Heart left ventricle (tissue), 16 donors: ENCODE measurements around the gene TSACC. TPM values are rescaled to one million over a fixed set of nuclear protein-coding genes. Genes with fewer than 3 reads are reported as not detected.

Experiments
- ATAC-seq, 4 donors: fragments of 200-7000 bp; cut with Tn5 transposase; one replicate each; pipeline ENCODE4 v1.9.1; 2020 to 2022; ENCODE audit warnings: moderate library complexity in 4 of 4, mild to moderate bottlenecking in 3 of 4, moderate number of reproducible peaks in 1 of 4
- DNase-seq, 5 donors: peaks; one replicate each; pipeline ENCODE4 v3.0.0-alpha.2; 2020
- H3K27ac ChIP-seq, 12 donors: fragments of 200-600 bp; sonication (generic) in 4 of 12; one replicate each; pipeline versions ENCODE4 v1.5.0 to v1.8.0; 2016 to 2022; ENCODE audit warnings: mild to moderate bottlenecking in 2 of 12
- H3K27me3 ChIP-seq, 9 donors: fragments of 200-600 bp; sonication (generic) in 2 of 9; one replicate each; pipeline versions ENCODE4 v1.5.1 to v1.8.0; 2016 to 2022; ENCODE audit warnings: mild to moderate bottlenecking in 3 of 9
- H3K36me3 ChIP-seq, 9 donors: fragments of 200-600 bp; sonication (generic) in 2 of 9; one replicate each; pipeline versions ENCODE4 v1.5.0 to v1.8.0; 2018 to 2022; ENCODE audit warnings: mild to moderate bottlenecking in 2 of 9
- H3K4me1 ChIP-seq, 12 donors: fragments of 200-600 bp; sonication (generic) in 4 of 12; one replicate each; pipeline versions ENCODE4 v1.5.0 to v1.8.0; 2016 to 2022; ENCODE audit warnings: mild to moderate bottlenecking in 3 of 12
- H3K4me3 ChIP-seq, 12 donors: fragments of 200-600 bp; sonication (generic) in 4 of 12; one replicate each; pipeline versions ENCODE4 v1.5.0 to v1.8.0; 2017 to 2022; ENCODE audit warnings: mild to moderate bottlenecking in 9 of 12, moderate library complexity in 4 of 12
- H3K9me3 ChIP-seq, 12 donors: fragments of 200-600 bp; sonication (generic) in 4 of 12; one replicate each; pipeline versions ENCODE4 v1.5.0 to v1.8.0; 2016 to 2022; ENCODE audit warnings: mild to moderate bottlenecking in 1 of 12
- CTCF ChIP-seq, 12 donors: fragments of 200-600 bp; sonication (generic) in 4 of 12; IDR thresholded peaks; one replicate each; pipeline versions ENCODE4 v1.5.0 to v1.8.0; 2018 to 2022; ENCODE audit warnings: antibody characterized with exemption in 12 of 12, mild to moderate bottlenecking in 5 of 12
- POLR2A ChIP-seq, 2 donors: fragments of 450-650 bp; IDR thresholded peaks; one replicate each; pipeline ENCODE4 v1.6.1; 2017; ENCODE audit warnings: antibody characterized with exemption in 2 of 2, mild to moderate bottlenecking in 2 of 2, moderate library complexity in 2 of 2
- WGBS, 4 donors: extraction: QIAGEN DNeasy Blood & Tissue Kit in 2 of 4; methylation state at CpG; one replicate each; pipeline versions ENCODE4 v1.1.5 to v1.1.7; 2013 to 2018; 5-methylcytosine and 5-hydroxymethylcytosine counted together
- intact Hi-C, 10 donors: fragments of 100-400 bp; cut with DNase I; formaldehyde crosslinking; loops; one replicate each; pipeline versions ENCODE4 v1.11.1 to v1.14.2; 2022
- polyA plus RNA-seq, 2 donors: library from polyadenylated mRNA; stranded (reverse); fragments of 200-250 nt; gene quantifications; one replicate each; pipeline ENCODE4 v1.2.3, GENCODE V29; 2013
- total RNA-seq, 9 donors: library from RNA; depleted of rRNA in 2 of 9; stranded (reverse); fragments of >200 nt in 2 of 9; fragmentation: NEBNext Ultra II Directional in 3 of 9; extraction: Animal tissue kit (Norgen Biotek cat#: 25700) in 3 of 9; gene quantifications; one replicate each; pipeline versions ENCODE4 v1.1.0 to v1.2.4, GENCODE V29; 2016 to 2023
- donor health status: ischemic (EF 13 %, LVEDD 7.1; RV severe dilation, severe dysfunction).
- donor health status: healthy with polysubstance abuse.
- donor health status: DM: no; HTN: yes; CAD: no.
- donor health status: DM: no; HTN: no; CAD: no.
- donor health status: ischemic (EF 25% LVEDD 6.9; RV normal size, moderate dysfunction).
- donor health status: ischemic (EF 25% LVEDD 5.7; RV mildly dilated, moderate dysfunction).
- donor health status: healthy.
- donor health status: DM: yes; HTN: yes; CAD: no.
- donor health status: ischemic (EF 35%, LVEDD 5.7; RV mildly dilated, moderate dysfunction).
- donor health status: nonischemic (EF 11% LVEDD 7.7; RV severe dilation, severe dysfunction).
- donor health status: DM: yes; HTN: yes; CAD: no.
- donor health status: PGD.
- donor health status: ischemic (EF 29% LVEDD 5.4; RV normal size, mild dysfunction).
- donor health status: nonischemic (EF 23%, LVEDD 6.1; RV moderate dilation, normal function).

TSACC gene
- total and polyA plus RNA-seq, 11 donors: 0.36 to 0.81 TPM; not detected in 9

GRCh38 chr1:156382561-156382960 is 44.2 kb downstream of the TSACC start:
- no peak for DNase-seq
- Histone ChIP-seq H3K4me1 (no peaks in the 10 kb centered on the region), H3K36me3 (no peaks in the 10 kb centered on the region), H3K27ac (no peak overlapping the region), H3K4me3 (no peak overlapping the region), H3K9me3 (no peaks in the 10 kb centered on the region), H3K27me3 (peaks cover 0 to 18% (median 1%) of the 10 kb centered on the region in 9 donors)
- intact Hi-C loops: loop anchor here in 9 of 10 donors (5.0 to 10.0 kb wide), 6 partner anchors 162 to 275 kb away; partner anchors contain the start of genes GPATCH4 (in 5 of the 9) and HAPLN2 (in 3 of the 9)
- no peak for TF ChIP-seq CTCF (IDR thresholded peaks at IDR 0.05)
- no peak for TF ChIP-seq POLR2A (IDR thresholded peaks at IDR 0.05)
- no peak for ATAC-seq
- WGBS, 4 donors: 57 to 62% (median 60%) methylated on average over 7 of the region's 7 CpGs

- intact Hi-C loops: loop anchor here in 9 of 10 donors (5.0 to 10.0 kb wide), 6 partner anchors 162 to 274 kb away; partner anchors contain the start of genes GPATCH4 (in 5 of the 9) and HAPLN2 (in 3 of the 9)
- peak; percentile 61 to 93 (median 86) for ATAC-seq
- Histone ChIP-seq H3K27ac (no peak overlapping the region), H3K9me3 (no peaks in the 10 kb centered on the region), H3K4me1 (peaks cover 0 to 4% (median under 1%) of the 10 kb centered on the region in 12 donors), H3K36me3 (no peaks in the 10 kb centered on the region), H3K27me3 (peaks cover 0 to 22% (median 6%) of the 10 kb centered on the region in 9 donors), H3K4me3 (no peak overlapping the region)
- no peak for TF ChIP-seq POLR2A (IDR thresholded peaks at IDR 0.05)
- peak; percentile 61 to 80 (median 74) for TF ChIP-seq CTCF (IDR thresholded peaks at IDR 0.05)
- WGBS, 4 donors: 49 to 56% (median 54%) methylated on average over 9 of the region's 9 CpGs
- DNase-seq: peak; percentile 31 to 72 (median 53)
Measured at GRCh38 chr1:156383023-156383422, 44.7 kb downstream of the TSACC start.

- Histone ChIP-seq H3K36me3 (no peaks in the 10 kb centered on the region), H3K4me3 (no peak overlapping the region), H3K4me1 (peaks cover 0 to 11% (median 2%) of the 10 kb centered on the region in 12 donors), H3K9me3 (no peaks in the 10 kb centered on the region), H3K27me3 (peaks cover 0 to 32% (median 14%) of the 10 kb centered on the region in 9 donors), H3K27ac (no peak overlapping the region)
- no peak for ATAC-seq
- TF ChIP-seq POLR2A (IDR thresholded peaks at IDR 0.05) (no peak), CTCF (IDR thresholded peaks at IDR 0.05) (no peak)
- 57 to 75% (median 68%) methylated on average over 3 of the region's 3 CpGs for WGBS, 4 donors
- no peak for DNase-seq
- intact Hi-C loops: loop anchor here in 9 of 10 donors (2.0 to 10.0 kb wide), 8 partner anchors 61 to 273 kb away; partner anchors contain the start of genes GPATCH4 (in 5 of the 9) and HAPLN2 (in 3 of the 9)
Measured at GRCh38 chr1:156384007-156384406, 45.7 kb downstream of the TSACC start.

- DNase-seq (peak in 1 of 5 donors; percentile 6), ATAC-seq (no peak)
- H3K4me1 ChIP-seq: peaks cover 0 to 11% (median 2%) of the 10 kb centered on the region in 12 donors
- H3K27ac ChIP-seq: no peak overlapping the region
- 89 to 97% (median 92%) methylated on average over 4 to 5 of the region's 5 CpGs for WGBS, 4 donors
- no peak overlapping the region for H3K4me3 ChIP-seq
- TF ChIP-seq POLR2A (IDR thresholded peaks at IDR 0.05): no peak
- no peak for TF ChIP-seq CTCF (IDR thresholded peaks at IDR 0.05)
- H3K9me3 ChIP-seq: no peaks in the 10 kb centered on the region
- peaks cover 0 to 38% (median 19%) of the 10 kb centered on the region in 9 donors for H3K27me3 ChIP-seq
- no peaks in the 10 kb centered on the region for H3K36me3 ChIP-seq
- intact Hi-C loops: loop anchor here (1.0 to 10.0 kb wide), 12 partner anchors 60 to 273 kb away; partner anchors contain the start of genes GPATCH4 (in 5 of the 10) and HAPLN2 (in 3 of the 10)
Measured at GRCh38 chr1:156384658-156385057, 46.3 kb downstream of the TSACC start.
